Measurements from ENCODE around the gene PGAP6. TPM values are rescaled to one million over a fixed set of nuclear protein-coding genes. Genes with fewer than 3 reads are reported as not detected.
"Not testable (repeated sequence)": the region's sequence is repeated elsewhere in the genome, so short reads cannot be mapped to it uniquely, and the experiment has no call there.

The PGAP6 gene
- total RNA-seq, 2 donors from 2014 or later = 104 to 115 TPM

GRCh38 chr16:351804-352520 lies 29.8 kb downstream of the PGAP6 start:
- Mint-ChIP-seq H3K27ac (peak overlapping the region; percentile 52), H3K27me3 (ENCODE audit: insufficient read depth) (no peaks in the 10 kb centered on the region), H3K4me1 (peaks cover 11% of the 10 kb centered on the region), H3K4me3 (peak overlapping the region; percentile 71), H3K36me3 (ENCODE audit: low read depth) (peaks cover 12% of the 10 kb centered on the region), H3K9me3 (no peaks in the 10 kb centered on the region)
- Histone ChIP-seq H3K4me1 (ENCODE audit: control insufficient read depth, insufficient read depth, low read length) (no peaks in the 10 kb centered on the region), H3K4me3 (ENCODE audit: low read length) (peak overlapping the region; percentile 84), H3K36me3 (ENCODE audit: control insufficient read depth, insufficient read depth, low read length) (peaks cover 16% of the 10 kb centered on the region), H3K27ac (ENCODE audit: low read depth, low read length) (no peak overlapping the region), H3K9me3 (ENCODE audit: control insufficient read depth, low read length) (no peaks in the 10 kb centered on the region), H3K27me3 (ENCODE audit: control insufficient read depth, insufficient read depth, low read length, poor library complexity, severe bottlenecking) (no peaks in the 10 kb centered on the region), H3K9ac (ENCODE audit: extremely low read depth, low read length, poor library complexity, severe bottlenecking) (peak overlapping the region; percentile 59)
- no peak for TF ChIP-seq CTCF (conservative IDR thresholded peaks at IDR 0.05)
- DNase-seq = no peak
- WGBS, 2 experiments (ENCODE audit: insufficient coverage in 1 of 2, insufficient read length in 1 of 2) = 0 to 1% methylated on average over 44 to 95 of the region's 95 CpGs

GRCh38 chr16:350203-350602 lies 31.6 kb downstream of the PGAP6 start:
- no peaks in the 10 kb centered on the region for H3K9me3 ChIP-seq (ENCODE audit: control insufficient read depth, low read length)
- Mint-ChIP-seq H3K27ac (no peak overlapping the region), H3K27me3 (ENCODE audit: insufficient read depth) (no peaks in the 10 kb centered on the region), H3K4me1 (peaks cover 11% of the 10 kb centered on the region), H3K36me3 (ENCODE audit: low read depth) (peaks cover 26% of the 10 kb centered on the region), H3K4me3 (peak overlapping the region; percentile 71), H3K9me3 (no peaks in the 10 kb centered on the region)
- TF ChIP-seq CTCF (conservative IDR thresholded peaks at IDR 0.05) = no peak
- H3K36me3 ChIP-seq (ENCODE audit: control insufficient read depth, insufficient read depth, low read length) = peaks cover 34% of the 10 kb centered on the region
- no peak overlapping the region for H3K4me3 ChIP-seq (ENCODE audit: low read length)
- no peak for DNase-seq
- no peaks in the 10 kb centered on the region for H3K27me3 ChIP-seq (ENCODE audit: control insufficient read depth, insufficient read depth, low read length, poor library complexity, severe bottlenecking)
- H3K9ac ChIP-seq (ENCODE audit: extremely low read depth, low read length, poor library complexity, severe bottlenecking) = no peak overlapping the region
- no peak overlapping the region for H3K27ac ChIP-seq (ENCODE audit: low read depth, low read length)
- WGBS, 2 experiments (ENCODE audit: insufficient coverage in 1 of 2, insufficient read length in 1 of 2) = 89 to 92% methylated on average over 8 of the region's 8 CpGs
- H3K4me1 ChIP-seq (ENCODE audit: control insufficient read depth, insufficient read depth, low read length) = no peaks in the 10 kb centered on the region

- WGBS, 2 experiments (ENCODE audit: insufficient coverage in 1 of 2, insufficient read length in 1 of 2) = 85 to 91% methylated on average over 3 to 7 of the region's 7 CpGs
- H3K36me3 Mint-ChIP-seq (ENCODE audit: low read depth) = peaks cover 34% of the 10 kb centered on the region
- Histone ChIP-seq H3K27me3 (ENCODE audit: control insufficient read depth, insufficient read depth, low read length, poor library complexity, severe bottlenecking) (no peaks in the 10 kb centered on the region), H3K27ac (ENCODE audit: low read depth, low read length) (no peak overlapping the region), H3K36me3 (ENCODE audit: control insufficient read depth, insufficient read depth, low read length) (peaks cover 44% of the 10 kb centered on the region), H3K9me3 (ENCODE audit: control insufficient read depth, low read length) (peaks cover 5% of the 10 kb centered on the region), H3K9ac (ENCODE audit: extremely low read depth, low read length, poor library complexity, severe bottlenecking) (no peak overlapping the region), H3K4me3 (ENCODE audit: low read length) (no peak overlapping the region), H3K4me1 (ENCODE audit: control insufficient read depth, insufficient read depth, low read length) (no peaks in the 10 kb centered on the region)
- H3K4me1 Mint-ChIP-seq = peaks cover 11% of the 10 kb centered on the region
- TF ChIP-seq CTCF (conservative IDR thresholded peaks at IDR 0.05) = no peak
- no peak overlapping the region for H3K27ac Mint-ChIP-seq
- no peaks in the 10 kb centered on the region for H3K9me3 Mint-ChIP-seq
- H3K27me3 Mint-ChIP-seq (ENCODE audit: insufficient read depth) = no peaks in the 10 kb centered on the region
- DNase-seq = no peak
- no peak overlapping the region for H3K4me3 Mint-ChIP-seq
These were observed 32.6 kb downstream of the PGAP6 start for GRCh38 chr16:349211-349610.

- not testable (repeated sequence) for H3K4me1 ChIP-seq (ENCODE audit: control insufficient read depth, insufficient read depth, low read length); H3K9me3 ChIP-seq (ENCODE audit: control insufficient read depth, low read length); H3K9ac ChIP-seq (ENCODE audit: extremely low read depth, low read length, poor library complexity, severe bottlenecking); H3K4me3 Mint-ChIP-seq; H3K4me3 ChIP-seq (ENCODE audit: low read length); H3K27ac Mint-ChIP-seq; DNase-seq; H3K27me3 ChIP-seq (ENCODE audit: control insufficient read depth, insufficient read depth, low read length, poor library complexity, severe bottlenecking); H3K27ac ChIP-seq (ENCODE audit: low read depth, low read length); H3K27me3 Mint-ChIP-seq (ENCODE audit: insufficient read depth); H3K9me3 Mint-ChIP-seq
- Mint-ChIP-seq H3K36me3 (ENCODE audit: low read depth) (peaks cover 39% of the 10 kb centered on the region), H3K4me1 (peaks cover 11% of the 10 kb centered on the region)
- 94 to 95% methylated on average over 7 of the region's 10 CpGs for WGBS, 2 experiments (ENCODE audit: insufficient coverage in 1 of 2, insufficient read length in 1 of 2)
- peaks cover 44% of the 10 kb centered on the region for H3K36me3 ChIP-seq (ENCODE audit: control insufficient read depth, insufficient read depth, low read length)
These were observed 33.3 kb downstream of the PGAP6 start for GRCh38 chr16:348495-348894.

All from endodermal cell (in vitro differentiated cells).